Activated CD4-positive, alpha-beta memory T cell treated with anti-CD3 and anti-CD28 coated beads, Interleukin-2, amount 10 ng/mL, durations not matched to agents 7 days and 5 days (primary cell): ENCODE measurements around the gene ANKRD52. TPM values are rescaled to one million over a fixed set of nuclear protein-coding genes. Genes with fewer than 3 reads are reported as not detected.

Source experiments
- CTCF ChIA-PET: fragments of 350-600 bp; sonication (Branson Sonifier 250); formaldehyde crosslinking; loops from one replicate; lab custom pipeline; 2021; ENCODE audit warnings: antibody characterized with exemption, inconsistent platforms; lab: Charles Lee
- POLR2A ChIA-PET: fragments of 350-600 bp; sonication (Branson Sonifier 250); formaldehyde crosslinking; loops from one replicate; lab custom pipeline; 2021; ENCODE audit warnings: antibody characterized with exemption; lab: Charles Lee
- DNase-seq: peaks from one replicate; pipeline ENCODE4 v3.0.0-alpha.2; 2020
- H3K27ac Mint-ChIP-seq: one replicate; pipeline ENCODE4 v1.8.0; 2021; ENCODE audit warnings: mild to moderate bottlenecking, mixed read lengths
- H3K27me3 Mint-ChIP-seq: one replicate; pipeline ENCODE4 v1.8.0; 2021; ENCODE audit warnings: mixed read lengths
- H3K36me3 Mint-ChIP-seq: one replicate; pipeline ENCODE4 v1.8.0; 2021; ENCODE audit warnings: low read depth, mixed read lengths
- H3K4me1 Mint-ChIP-seq: one replicate; pipeline ENCODE4 v1.8.0; 2021; ENCODE audit warnings: mixed read lengths
- H3K4me3 Mint-ChIP-seq: one replicate; pipeline ENCODE4 v1.8.0; 2021; ENCODE audit warnings: mild to moderate bottlenecking, mixed read lengths
- H3K9me3 Mint-ChIP-seq: one replicate; pipeline ENCODE4 v1.8.0; 2021; ENCODE audit warnings: mixed read lengths
- total RNA-seq, 2 experiments: library from RNA; stranded (reverse); gene quantifications; one replicate each; pipeline ENCODE4 v1.2.3, GENCODE V29; 2021

The ANKRD52 gene
- total RNA-seq, 2 experiments from 2014 or later, result 46.4 to 50.1 TPM

DNA sequence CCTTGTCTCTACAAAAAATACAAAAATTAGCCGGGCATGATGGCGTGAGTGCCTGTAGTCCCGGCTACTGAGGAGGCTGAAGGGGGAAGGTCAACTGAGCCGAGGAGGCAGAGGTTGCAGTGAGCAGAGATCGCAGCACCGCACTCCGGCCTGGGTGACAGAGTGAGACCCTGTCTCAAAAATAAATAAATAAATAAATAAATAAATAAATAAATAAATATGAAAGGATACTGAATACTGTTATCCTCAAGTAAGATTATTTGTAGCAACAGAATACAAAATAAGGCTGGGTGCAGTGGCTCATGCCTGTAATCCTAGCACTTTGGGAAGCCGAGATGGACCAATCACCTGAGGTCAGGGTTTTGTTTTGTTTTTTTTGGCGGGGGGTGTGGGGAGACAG, 38.3 kb downstream of the ANKRD52 start:
- peak overlapping the region; percentile 27 for H3K4me3 Mint-ChIP-seq
- no peaks in the 10 kb centered on the region for H3K27me3 Mint-ChIP-seq
- no peaks in the 10 kb centered on the region for H3K9me3 Mint-ChIP-seq
- H3K27ac Mint-ChIP-seq, result peak overlapping the region; percentile 47
- POLR2A ChIA-PET, result interaction anchor here (0.8 to 3.7 kb wide), 4 partner anchors 13 to 96 kb away, joined by 4 to 32 read pairs (median 17); partner anchors contain the start of genes CNPY2, ESYT1 and SMARCC2
- peaks cover 8% of the 10 kb centered on the region for H3K36me3 Mint-ChIP-seq
- H3K4me1 Mint-ChIP-seq, result peaks cover 40% of the 10 kb centered on the region
- DNase-seq, result no peak
- CTCF ChIA-PET, result interaction anchor here (0.7 to 3.8 kb wide), 3 partner anchors 13 to 961 kb away, joined by 4 to 43 read pairs (median 9); partner anchors contain the start of gene SMARCC2

DNA sequence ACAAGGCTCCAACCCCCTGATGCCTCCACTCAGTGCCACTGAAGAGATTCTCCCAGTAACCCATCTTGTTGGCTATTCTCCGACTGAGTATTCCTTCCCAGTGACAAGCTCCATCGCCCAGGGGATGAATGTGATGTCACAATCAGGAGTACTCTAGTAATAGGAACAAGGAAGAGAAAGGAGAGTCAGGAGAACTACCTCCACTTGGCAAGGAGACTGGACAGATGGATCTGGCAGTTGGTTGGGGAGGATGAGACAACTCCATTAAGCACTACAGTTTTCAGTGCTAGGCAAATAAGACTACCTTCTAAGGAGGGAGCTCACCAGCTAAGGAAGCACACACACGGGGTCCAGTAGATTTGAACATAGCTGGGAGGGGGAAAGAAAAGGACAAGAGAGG, 41.7 kb downstream of the ANKRD52 start:
- no peak for DNase-seq
- CTCF ChIA-PET, result interaction anchor here (0.9 to 1.3 kb wide), 3 partner anchors 10 to 248 kb away, joined by 3 to 5 read pairs (median 4); partner anchors contain the start of gene SMARCC2
- POLR2A ChIA-PET, result no interaction called here
- Mint-ChIP-seq H3K36me3 (peaks cover 33% of the 10 kb centered on the region), H3K27me3 (no peaks in the 10 kb centered on the region), H3K4me3 (no peak overlapping the region), H3K9me3 (no peaks in the 10 kb centered on the region), H3K27ac (no peak overlapping the region), H3K4me1 (peaks cover 16% of the 10 kb centered on the region)

DNA sequence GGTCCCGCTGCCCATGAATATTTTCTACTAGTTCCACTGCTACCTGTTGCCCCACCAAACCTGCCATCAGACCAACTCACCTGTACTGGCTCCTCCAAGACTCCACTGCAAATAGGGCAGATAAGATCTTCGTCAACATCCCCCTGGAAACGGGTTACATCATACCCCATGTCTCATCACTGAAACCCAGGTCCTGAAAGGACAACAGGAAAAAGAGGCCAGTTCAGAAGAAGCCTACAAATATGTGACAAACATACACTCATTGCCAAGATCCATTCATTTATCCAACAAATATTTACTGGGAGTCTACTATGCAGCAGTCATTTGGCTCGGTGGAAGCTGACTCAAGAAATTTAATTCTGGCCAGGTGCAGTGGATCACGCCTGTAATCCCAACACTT, 44.3 kb downstream of the ANKRD52 start:
- H3K9me3 Mint-ChIP-seq, result no peaks in the 10 kb centered on the region
- H3K27ac Mint-ChIP-seq, result no peak overlapping the region
- CTCF ChIA-PET, result interaction anchor here (1.0 to 1.2 kb wide), 2 partner anchors 9 to 25 kb away, joined by 3 to 5 read pairs; partner anchors contain the start of gene SMARCC2
- H3K4me3 Mint-ChIP-seq, result no peak overlapping the region
- POLR2A ChIA-PET, result interaction anchor here (0.7 to 1.4 kb wide), 3 partner anchors 8 to 85 kb away, joined by 3 to 6 read pairs (median 3); partner anchors contain the start of gene RNF41
- peaks cover 51% of the 10 kb centered on the region for H3K36me3 Mint-ChIP-seq
- no peak for DNase-seq
- no peaks in the 10 kb centered on the region for H3K27me3 Mint-ChIP-seq
- peaks cover 6% of the 10 kb centered on the region for H3K4me1 Mint-ChIP-seq

DNA sequence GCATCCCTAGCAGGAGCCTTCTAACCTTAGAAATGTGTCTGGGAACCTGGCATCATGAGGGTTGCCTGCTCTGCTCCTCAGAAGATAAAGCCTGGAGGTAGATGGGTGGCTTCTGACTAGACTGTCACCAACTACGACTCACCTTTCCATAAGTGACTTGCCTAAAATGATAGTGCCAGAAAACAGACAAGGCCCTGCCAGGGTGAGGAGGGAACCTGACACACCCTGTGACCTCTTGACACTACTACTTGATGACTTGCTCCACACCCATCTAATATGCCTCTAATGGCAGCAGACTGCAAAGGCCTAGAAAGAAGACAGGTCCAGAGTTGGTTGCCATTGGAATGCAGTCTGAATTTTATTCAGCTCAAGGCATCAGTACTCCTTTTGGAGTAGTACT, 45.8 kb downstream of the ANKRD52 start:
- Mint-ChIP-seq H3K27ac (no peak overlapping the region), H3K4me3 (no peak overlapping the region), H3K27me3 (no peaks in the 10 kb centered on the region), H3K36me3 (peaks cover 60% of the 10 kb centered on the region), H3K9me3 (no peaks in the 10 kb centered on the region), H3K4me1 (peaks cover 6% of the 10 kb centered on the region)
- ChIA-PET POLR2A (interaction anchor here (1.4 kb wide), 1 partner anchor 10 kb away, joined by 6 read pairs; the partner anchor contains the start of gene RNF41), CTCF (interaction anchor here (1.4 kb wide), 1 partner anchor 10 kb away, joined by 4 read pairs; the partner anchor contains the start of gene RNF41)
- no peak for DNase-seq

DNA sequence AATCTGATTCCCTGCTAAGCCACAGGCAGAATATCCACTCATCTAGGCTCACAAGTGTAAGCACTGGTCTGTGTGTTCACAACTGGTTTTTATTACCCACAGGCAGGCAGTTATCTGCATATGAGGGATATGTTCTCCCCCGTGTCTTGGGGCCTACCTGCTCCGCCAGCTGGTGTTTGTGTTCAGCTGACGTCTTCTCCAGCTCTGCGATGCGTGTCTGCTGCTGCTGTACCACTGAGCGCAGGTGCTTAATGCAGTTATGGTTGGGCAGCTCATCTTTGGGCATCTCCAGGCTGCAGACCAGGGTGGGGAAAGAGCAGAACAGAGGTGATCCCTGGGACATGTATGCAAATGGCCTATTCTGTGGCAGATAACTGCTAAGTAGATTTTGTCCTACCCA, 50.2 kb downstream of the ANKRD52 start:
- POLR2A ChIA-PET, result interaction anchor here (0.8 to 4.5 kb wide), 5 partner anchors 10 to 92 kb away, joined by 3 to 32 read pairs (median 4); partner anchors contain the start of genes CS, RNF41 and SMARCC2
- Mint-ChIP-seq H3K9me3 (no peaks in the 10 kb centered on the region), H3K36me3 (peaks cover 60% of the 10 kb centered on the region), H3K4me3 (no peak overlapping the region), H3K4me1 (peaks cover 4% of the 10 kb centered on the region), H3K27me3 (no peaks in the 10 kb centered on the region), H3K27ac (no peak overlapping the region)
- CTCF ChIA-PET, result interaction anchor here (1.3 to 5.9 kb wide), 8 partner anchors 10 to 429 kb away, joined by 3 to 43 read pairs (median 10); partner anchors contain the start of genes ANKRD52, RNF41, SMARCC2 and STAT2
- no peak for DNase-seq

DNA sequence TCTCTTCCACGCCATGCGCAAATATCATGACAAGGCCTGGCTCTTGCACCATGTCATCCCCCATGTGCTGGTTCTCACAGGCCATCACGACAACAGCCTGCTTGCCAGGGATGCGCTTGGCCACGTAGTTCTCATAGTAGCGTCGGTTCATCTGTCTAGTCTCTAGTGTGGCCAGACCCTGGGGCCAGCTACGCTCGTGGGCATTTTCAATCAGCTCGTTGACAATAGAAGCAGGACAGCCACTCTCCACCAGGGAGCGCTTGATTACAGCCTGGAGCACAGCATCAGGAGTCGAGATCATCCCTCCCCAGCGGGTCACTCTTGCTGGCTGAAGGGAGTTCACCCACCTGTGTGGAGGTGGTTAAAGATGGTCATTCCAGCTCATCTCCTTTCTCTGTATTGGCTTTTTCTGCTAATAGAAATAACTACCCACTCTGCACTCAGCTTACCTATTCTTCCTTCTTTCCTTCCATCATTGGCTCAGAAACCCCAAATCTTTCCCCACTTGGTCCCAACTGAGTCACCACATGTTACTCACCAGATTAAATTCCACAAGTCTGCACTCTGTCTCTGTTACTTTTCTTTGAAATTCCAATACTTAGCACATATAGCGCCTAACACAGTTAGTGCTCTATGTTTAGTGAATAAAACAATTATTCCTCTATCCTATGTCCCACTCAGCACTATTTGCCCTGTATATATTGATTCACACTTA, 51.6 kb downstream of the ANKRD52 start:
- DNase-seq, result peak; percentile 52
- Mint-ChIP-seq H3K4me3 (no peak overlapping the region), H3K9me3 (no peaks in the 10 kb centered on the region), H3K4me1 (no peaks in the 10 kb centered on the region), H3K36me3 (peaks cover 48% of the 10 kb centered on the region), H3K27ac (no peak overlapping the region), H3K27me3 (no peaks in the 10 kb centered on the region)
- POLR2A ChIA-PET, result interaction anchor here (0.5 to 4.5 kb wide), 5 partner anchors 12 to 161 kb away, joined by 3 to 32 read pairs (median 4); partner anchors contain the start of genes CS and RNF41
- CTCF ChIA-PET, result interaction anchor here (0.6 to 5.9 kb wide), 18 partner anchors 9 to 430 kb away, joined by 3 to 43 read pairs (median 5); partner anchors contain the start of genes ANKRD52, CNPY2, COQ10A and RNF41

DNA sequence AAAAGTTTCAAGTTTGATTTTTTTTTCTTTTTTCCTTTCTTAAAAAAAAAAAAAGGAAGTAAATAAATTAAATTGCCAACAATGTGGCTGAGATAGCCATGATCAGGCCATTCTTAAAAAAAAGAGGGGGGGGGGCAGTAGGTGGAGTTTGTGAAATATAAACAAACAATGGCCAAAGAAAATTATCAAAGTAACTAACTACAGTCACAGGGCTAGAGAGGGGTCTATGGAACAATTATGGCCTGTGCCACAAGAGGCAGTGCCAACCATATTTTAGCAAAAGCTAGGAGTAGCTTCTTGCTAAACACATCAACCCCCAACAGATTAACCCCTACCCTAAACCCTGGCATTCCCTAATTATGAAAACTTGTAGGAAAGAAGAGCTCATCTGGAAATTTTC, 52.7 kb downstream of the ANKRD52 start:
- H3K27ac Mint-ChIP-seq, result no peak overlapping the region
- ChIA-PET POLR2A (interaction anchor here (1.4 to 4.5 kb wide), 2 partner anchors 16 to 46 kb away, joined by 3 to 32 read pairs; partner anchors contain the start of gene RNF41), CTCF (interaction anchor here (1.0 to 5.9 kb wide), 10 partner anchors 8 to 57 kb away, joined by 3 to 43 read pairs (median 6); partner anchors contain the start of genes ANKRD52, RNF41 and SMARCC2)
- H3K4me3 Mint-ChIP-seq, result no peak overlapping the region
- peaks cover 41% of the 10 kb centered on the region for H3K36me3 Mint-ChIP-seq
- no peaks in the 10 kb centered on the region for H3K4me1 Mint-ChIP-seq
- no peaks in the 10 kb centered on the region for H3K27me3 Mint-ChIP-seq
- H3K9me3 Mint-ChIP-seq, result no peaks in the 10 kb centered on the region
- no peak for DNase-seq

DNA sequence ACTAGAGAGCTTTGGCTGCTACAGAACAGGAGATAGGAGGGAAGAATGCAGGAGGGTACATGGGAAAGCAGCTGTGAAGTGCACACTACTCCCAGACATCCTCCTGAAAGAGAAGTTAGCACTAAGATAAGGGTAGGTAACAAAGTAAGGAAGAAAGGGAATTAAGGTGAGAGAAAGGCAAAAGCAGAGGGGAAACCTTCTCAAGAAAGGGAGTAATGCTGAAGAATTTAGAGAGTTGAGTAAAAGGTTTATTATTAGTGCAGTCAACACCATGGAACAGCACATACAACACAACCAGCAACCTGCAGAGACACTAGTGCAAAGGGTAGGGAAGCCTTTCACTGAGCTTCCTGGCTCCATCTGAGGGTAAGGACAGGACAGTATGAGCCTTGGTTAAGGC, 53.9 kb downstream of the ANKRD52 start:
- DNase-seq, result no peak
- no peaks in the 10 kb centered on the region for H3K27me3 Mint-ChIP-seq
- POLR2A ChIA-PET, result interaction anchor here (1.4 kb wide), 1 partner anchor 45 kb away, joined by 3 read pairs; no protein-coding TSS in a partner anchor
- CTCF ChIA-PET, result interaction anchor here (1.1 to 5.9 kb wide), 4 partner anchors 10 to 54 kb away, joined by 3 to 43 read pairs (median 16); partner anchors contain the start of genes ANKRD52, RNF41 and SMARCC2
- no peak overlapping the region for H3K4me3 Mint-ChIP-seq
- no peak overlapping the region for H3K27ac Mint-ChIP-seq
- no peaks in the 10 kb centered on the region for H3K9me3 Mint-ChIP-seq
- H3K4me1 Mint-ChIP-seq, result no peaks in the 10 kb centered on the region
- peaks cover 33% of the 10 kb centered on the region for H3K36me3 Mint-ChIP-seq

DNA sequence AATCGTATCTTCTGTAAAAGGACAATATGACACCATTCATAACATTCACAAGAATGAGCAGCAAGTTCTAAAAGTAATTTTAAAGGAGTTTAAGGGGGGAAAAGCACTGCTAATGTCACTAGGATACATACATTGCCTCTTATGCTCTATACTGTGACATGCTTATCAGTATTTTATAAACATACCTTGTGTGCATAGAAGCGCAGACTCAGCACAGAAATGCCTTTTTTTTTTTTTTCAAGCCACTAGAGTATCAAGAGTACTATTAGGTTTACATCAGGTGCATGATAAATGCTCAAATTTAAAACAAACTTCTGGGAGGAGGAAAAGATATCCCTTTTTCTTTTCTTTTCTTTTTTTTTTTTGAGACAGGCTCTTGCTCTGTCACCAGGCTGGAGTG, 55.3 kb downstream of the ANKRD52 start:
- no peak for DNase-seq
- H3K27me3 Mint-ChIP-seq, result no peaks in the 10 kb centered on the region
- H3K4me3 Mint-ChIP-seq, result no peak overlapping the region
- H3K36me3 Mint-ChIP-seq, result peaks cover 26% of the 10 kb centered on the region
- no peak overlapping the region for H3K27ac Mint-ChIP-seq
- H3K9me3 Mint-ChIP-seq, result no peaks in the 10 kb centered on the region
- H3K4me1 Mint-ChIP-seq, result no peaks in the 10 kb centered on the region
- POLR2A ChIA-PET, result interaction anchor here (0.5 kb wide), 1 partner anchor 36 kb away, joined by 3 read pairs; no protein-coding TSS in a partner anchor
- CTCF ChIA-PET, result interaction anchor here (0.8 to 2.3 kb wide), 4 partner anchors 9 to 248 kb away, joined by 3 to 9 read pairs (median 7); partner anchors contain the start of gene SMARCC2

DNA sequence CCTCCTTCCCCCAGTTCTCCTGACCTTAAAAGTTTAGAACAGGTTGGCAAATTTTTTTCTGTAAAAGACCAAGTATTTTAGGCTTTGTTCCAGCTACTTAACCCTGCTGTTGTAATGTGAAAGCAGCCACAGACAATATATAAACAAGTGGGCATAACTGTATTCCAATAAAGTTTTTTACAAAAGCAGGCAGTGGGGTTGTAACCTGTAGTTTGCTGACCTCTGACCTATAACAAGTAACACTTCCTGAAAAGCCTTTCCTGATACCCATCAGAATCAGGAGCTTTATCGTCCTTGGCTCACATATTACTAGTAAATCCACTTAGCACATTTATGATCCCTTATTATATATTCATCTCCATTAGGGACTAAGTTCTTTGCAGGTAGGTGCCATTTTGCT, 55.8 kb downstream of the ANKRD52 start:
- no peak overlapping the region for H3K27ac Mint-ChIP-seq
- H3K36me3 Mint-ChIP-seq, result peaks cover 21% of the 10 kb centered on the region
- ChIA-PET POLR2A (interaction anchor here (1.3 kb wide), 1 partner anchor 12 kb away, joined by 3 read pairs; no protein-coding TSS in a partner anchor), CTCF (interaction anchor here (1.0 to 2.3 kb wide), 3 partner anchors 8 to 14 kb away, joined by 5 to 9 read pairs (median 9); partner anchors contain the start of gene SMARCC2)
- no peaks in the 10 kb centered on the region for H3K27me3 Mint-ChIP-seq
- no peak for DNase-seq
- H3K9me3 Mint-ChIP-seq, result no peaks in the 10 kb centered on the region
- no peaks in the 10 kb centered on the region for H3K4me1 Mint-ChIP-seq
- no peak overlapping the region for H3K4me3 Mint-ChIP-seq

DNA sequence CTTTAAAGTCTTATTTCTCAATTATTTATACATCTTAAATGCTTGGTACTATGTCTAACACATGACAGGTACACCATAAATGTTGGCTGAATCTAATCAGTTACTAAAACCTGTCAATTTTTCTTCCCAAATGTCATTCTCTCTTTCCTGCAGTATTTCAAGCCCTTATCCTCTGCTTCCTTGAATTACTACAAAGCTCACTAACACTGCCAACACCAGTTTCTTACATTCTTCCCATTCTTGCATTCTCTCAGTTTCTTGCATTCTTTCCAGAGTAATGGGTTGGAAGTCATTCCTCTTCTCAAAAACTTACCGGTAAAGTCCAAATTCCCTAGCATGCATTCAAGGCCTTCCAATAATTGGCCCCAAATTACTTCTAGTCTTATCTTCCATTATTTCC, 59.3 kb downstream of the ANKRD52 start:
- DNase-seq, result no peak
- Mint-ChIP-seq H3K9me3 (no peaks in the 10 kb centered on the region), H3K36me3 (peaks cover 5% of the 10 kb centered on the region), H3K27ac (no peak overlapping the region), H3K4me3 (no peak overlapping the region), H3K4me1 (no peaks in the 10 kb centered on the region), H3K27me3 (no peaks in the 10 kb centered on the region)
- CTCF ChIA-PET, result interaction anchor here (0.7 to 3.3 kb wide), 3 partner anchors 8 to 161 kb away, joined by 4 to 15 read pairs (median 15); partner anchors contain the start of gene SMARCC2
- POLR2A ChIA-PET, result interaction anchor here (1.2 kb wide), 1 partner anchor 9 kb away, joined by 4 read pairs; no protein-coding TSS in a partner anchor
